HG03469 (cell line): ENCODE results near the gene APBA2.

Source experiments
- ATAC-seq: cut with Tn5 transposase; IDR thresholded peaks from one replicate; pipeline ENCODE4 v1.9.1; 2021; ENCODE audit warnings: mild to moderate bottlenecking, moderate library complexity, moderate number of reproducible peaks; ENCODE audit not compliant: unreplicated experiment

Gene APBA2

GRCh38 chr15:28933710-28934445 lies 48.1 kb downstream of the APBA2 start:
- ATAC-seq: no peak

GRCh38 chr15:28934645-28935044 lies 48.9 kb downstream of the APBA2 start:
- ATAC-seq: no peak

- no peak for ATAC-seq
Measured at GRCh38 chr15:28935316-28935715, 49.5 kb downstream of the APBA2 start.

- ATAC-seq: no peak
Measured at GRCh38 chr15:28936081-28936480, 50.3 kb downstream of the APBA2 start.

- no peak for ATAC-seq
Measured at GRCh38 chr15:28936481-28936881, 50.7 kb downstream of the APBA2 start.

GRCh38 chr15:28937271-28937670 lies 51.5 kb downstream of the APBA2 start:
- no peak for ATAC-seq

GRCh38 chr15:28942046-28942445 lies 56.3 kb downstream of the APBA2 start:
- no peak for ATAC-seq

- no peak for ATAC-seq
Measured at GRCh38 chr15:28942571-28942970, 56.8 kb downstream of the APBA2 start.

GRCh38 chr15:28943146-28943545 lies 57.4 kb downstream of the APBA2 start:
- no peak for ATAC-seq

- ATAC-seq: no peak
Measured at GRCh38 chr15:28943611-28944230, 57.9 kb downstream of the APBA2 start.

GRCh38 chr15:28944286-28944685 lies 58.5 kb downstream of the APBA2 start:
- ATAC-seq: no peak

- no peak for ATAC-seq
Measured at GRCh38 chr15:28944696-28945300, 59.0 kb downstream of the APBA2 start.

GRCh38 chr15:28945626-28946230 lies 60.0 kb downstream of the APBA2 start:
- ATAC-seq: no peak

- ATAC-seq: no peak
Measured at GRCh38 chr15:28946803-28947202, 61.0 kb downstream of the APBA2 start.

GRCh38 chr15:28947221-28947674 lies 61.5 kb downstream of the APBA2 start:
- no peak for ATAC-seq

GRCh38 chr15:28948036-28948435 lies 62.3 kb downstream of the APBA2 start:
- no peak for ATAC-seq

- no peak for ATAC-seq
Measured at GRCh38 chr15:28950916-28951315, 65.1 kb downstream of the APBA2 start.

GRCh38 chr15:28952666-28953491 lies 67.1 kb downstream of the APBA2 start:
- ATAC-seq: no peak

- ATAC-seq: no peak
Measured at GRCh38 chr15:28953573-28954195, 67.9 kb downstream of the APBA2 start.

- ATAC-seq: no peak
Measured at GRCh38 chr15:28954466-28955159, 68.8 kb downstream of the APBA2 start.
